Trophoblast cell (in vitro differentiated cells and primary cell): Measurements from ENCODE around the gene STX16.

Experiments used
- DNase-seq, 2 donors: peaks; one replicate each; pipeline ENCODE4 v3.0.0-alpha.2; 2016
- H2AFZ ChIP-seq: 2 replicates; pipeline ENCODE4 v1.6.1; 2013; ENCODE audit warnings: low read length, moderate library complexity, mild to moderate bottlenecking; ENCODE audit not compliant: insufficient read depth, poor library complexity
- H2AK5ac ChIP-seq: 2 replicates; pipeline ENCODE4 v1.6.1; 2013; ENCODE audit warnings: mild to moderate bottlenecking, low read length
- H2BK120ac ChIP-seq: 2 replicates; pipeline ENCODE4 v1.6.1; 2013; ENCODE audit warnings: low read length, mild to moderate bottlenecking, moderate library complexity; ENCODE audit not compliant: insufficient read depth, poor library complexity
- H2BK12ac ChIP-seq: 2 replicates; pipeline ENCODE4 v1.6.1; 2013; ENCODE audit warnings: mild to moderate bottlenecking, low read length, moderate library complexity
- H2BK5ac ChIP-seq: 2 replicates; pipeline ENCODE4 v1.6.1; 2013; ENCODE audit warnings: low read length, low read depth, moderate library complexity, mild to moderate bottlenecking; ENCODE audit not compliant: poor library complexity
- H3K14ac ChIP-seq: 2 replicates; pipeline ENCODE4 v1.6.1; 2013; ENCODE audit warnings: mild to moderate bottlenecking, low read length
- H3K18ac ChIP-seq: 2 replicates; pipeline ENCODE4 v1.6.1; 2013; ENCODE audit warnings: mild to moderate bottlenecking, low read length
- H3K23ac ChIP-seq: 2 replicates; pipeline ENCODE4 v1.6.1; 2013; ENCODE audit warnings: low read length
- H3K27ac ChIP-seq: 2 replicates; pipeline ENCODE4 v1.5.1; 2013; ENCODE audit warnings: low read depth, mild to moderate bottlenecking, inconsistent platforms, low read length, moderate library complexity
- H3K27me3 ChIP-seq: 2 replicates; pipeline ENCODE4 v1.6.1; 2013; ENCODE audit warnings: inconsistent platforms, mild to moderate bottlenecking, low read length, moderate library complexity; ENCODE audit not compliant: insufficient read depth
- H3K36me3 ChIP-seq, 2 experiments: 1 replicate in 1 of 2; 2 replicates in 1 of 2; pipeline ENCODE4 v1.6.1; 2013; ENCODE audit warnings: low read length in 2 of 2, mild to moderate bottlenecking in 2 of 2, moderate library complexity in 1 of 2; ENCODE audit not compliant: insufficient read depth in 2 of 2, control insufficient read depth in 1 of 2
- H3K4ac ChIP-seq: 2 replicates; pipeline ENCODE4 v1.6.1; 2013; ENCODE audit warnings: low read depth, mild to moderate bottlenecking, low read length, moderate library complexity
- H3K4me1 ChIP-seq, 2 experiments: 1 replicate in 1 of 2; 2 replicates in 1 of 2; pipeline ENCODE4 v1.6.1; 2013; ENCODE audit warnings: low read length in 2 of 2, mild to moderate bottlenecking in 2 of 2, moderate library complexity in 1 of 2; ENCODE audit not compliant: insufficient read depth in 2 of 2, control insufficient read depth in 1 of 2
- H3K4me2 ChIP-seq: 2 replicates; pipeline ENCODE4 v1.6.1; 2013; ENCODE audit warnings: inconsistent platforms, mild to moderate bottlenecking, low read length, moderate library complexity
- H3K4me3 ChIP-seq: 2 replicates; pipeline ENCODE4 v1.5.1; 2013; ENCODE audit warnings: mild to moderate bottlenecking, low read depth, low read length, inconsistent platforms
- H3K79me1 ChIP-seq: one replicate; pipeline ENCODE4 v1.6.1; 2013; ENCODE audit warnings: low read length
- H3K79me2 ChIP-seq: 2 replicates; pipeline ENCODE4 v1.6.1; 2013; ENCODE audit warnings: low read length, mild to moderate bottlenecking; ENCODE audit not compliant: control insufficient read depth, insufficient read depth, poor library complexity
- H3K9ac ChIP-seq: 2 replicates; pipeline ENCODE4 v1.6.1; 2013; ENCODE audit warnings: mild to moderate bottlenecking, low read length
- H3K9me3 ChIP-seq: 2 replicates; pipeline ENCODE4 v1.6.1; 2013; ENCODE audit warnings: low read depth, mild to moderate bottlenecking, control low read depth, inconsistent platforms, low read length; ENCODE audit not compliant: insufficient read depth
- H4K12ac ChIP-seq: 2 replicates; pipeline ENCODE4 v1.6.1; 2013; ENCODE audit warnings: low read depth, mild to moderate bottlenecking, low read length, moderate library complexity
- H4K8ac ChIP-seq: 2 replicates; pipeline ENCODE4 v1.6.1; 2013; ENCODE audit warnings: low read depth, mild to moderate bottlenecking, low read length, moderate library complexity
- H4K91ac ChIP-seq: one replicate; pipeline ENCODE4 v1.6.1; 2013; ENCODE audit warnings: low read depth, mild to moderate bottlenecking, low read length, moderate library complexity
- WGBS: extraction: QIAGEN DNeasy Blood & Tissue Kit; methylation state at CpG from one replicate; pipeline ENCODE4 v1.1.7; 2013; ENCODE audit warnings: missing lambda C conversion rate; ENCODE audit not compliant: insufficient read length, insufficient coverage; ENCODE audit errors: extremely low coverage; 5-methylcytosine and 5-hydroxymethylcytosine counted together

Gene STX16

DNA sequence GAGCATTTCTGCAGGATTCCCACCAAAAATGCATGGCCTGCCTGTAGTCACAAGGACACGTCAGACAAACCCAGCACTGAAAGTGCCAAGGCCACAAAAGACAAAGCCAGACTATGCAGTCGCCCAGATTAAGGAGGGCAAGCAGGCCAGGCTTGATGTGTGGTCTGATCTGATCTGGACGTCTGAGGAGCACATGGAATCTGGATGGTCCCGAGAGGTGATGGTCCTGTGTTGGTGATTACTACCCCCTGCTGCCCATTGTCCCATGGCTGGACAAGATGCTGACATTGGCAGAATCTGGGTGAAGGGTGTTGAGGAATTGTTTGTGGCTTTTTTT lies 58.6 kb downstream of the STX16 start:
- no peak overlapping the region for H3K4me3 ChIP-seq
- no peak overlapping the region for H4K91ac ChIP-seq
- no peak overlapping the region for H2BK5ac ChIP-seq
- no peak overlapping the region for H3K18ac ChIP-seq
- no peak overlapping the region for H2BK12ac ChIP-seq
- WGBS: no CpG with 5 or more reads among the region's 4 CpGs
- no peak overlapping the region for H3K9ac ChIP-seq
- H3K79me2 ChIP-seq: no peaks in the 10 kb centered on the region
- H2BK120ac ChIP-seq: no peak overlapping the region
- no peak overlapping the region for H2AFZ ChIP-seq
- H3K27me3 ChIP-seq: no peaks in the 10 kb centered on the region
- no peak overlapping the region for H2AK5ac ChIP-seq
- H3K36me3 ChIP-seq: peaks cover 2 to 3% of the 10 kb centered on the region in 2 experiments
- H3K14ac ChIP-seq: no peak overlapping the region
- no peak overlapping the region for H4K8ac ChIP-seq
- no peak for DNase-seq
- no peaks in the 10 kb centered on the region for H3K9me3 ChIP-seq
- no peak overlapping the region for H3K23ac ChIP-seq
- H3K79me1 ChIP-seq: no peaks in the 10 kb centered on the region
- H3K4me2 ChIP-seq: no peak overlapping the region
- H3K27ac ChIP-seq: no peak overlapping the region
- H4K12ac ChIP-seq: no peak overlapping the region
- H3K4me1 ChIP-seq: peaks cover 2 to 7% of the 10 kb centered on the region in 2 experiments
- H3K4ac ChIP-seq: no peak overlapping the region

DNA sequence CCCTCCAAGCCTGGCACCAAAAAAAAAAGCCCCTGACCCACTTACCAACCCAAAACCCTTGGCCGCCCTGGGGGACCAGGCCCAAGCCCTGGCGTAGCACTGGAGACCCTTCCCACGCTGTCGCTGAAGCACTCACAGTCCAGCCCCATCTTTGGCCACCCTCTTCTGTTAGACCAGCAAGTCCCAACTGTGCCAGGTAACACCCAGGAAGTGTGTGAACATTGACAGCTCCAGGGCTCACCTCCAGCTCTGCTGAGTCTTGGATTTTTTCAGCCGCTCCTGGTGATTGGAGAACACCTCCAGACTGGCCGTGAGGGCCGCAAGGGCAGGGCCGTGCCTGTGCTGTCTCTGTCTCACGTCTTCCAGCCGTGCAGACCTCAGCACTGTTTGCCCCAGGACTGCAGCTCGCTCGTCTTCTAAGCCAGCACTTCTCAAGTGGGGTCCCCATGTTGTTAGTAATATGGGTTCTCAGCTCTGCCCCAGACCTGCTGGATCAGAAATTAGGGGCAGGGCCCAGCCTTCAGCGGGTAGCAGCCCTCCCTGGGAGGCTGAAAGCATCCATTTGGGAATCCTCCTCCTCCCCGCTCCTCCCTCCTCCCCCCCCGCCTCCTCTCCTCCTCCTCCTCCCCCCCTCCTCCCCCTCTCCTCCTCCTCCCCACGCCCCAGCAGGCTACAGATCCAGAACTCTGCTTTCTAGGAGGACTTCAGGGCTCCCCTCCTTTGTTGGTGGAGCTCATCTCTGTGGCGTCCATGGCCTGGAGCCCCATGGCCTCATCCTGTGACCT lies 59.6 kb downstream of the STX16 start:
- H2BK5ac ChIP-seq: no peak overlapping the region
- H2BK12ac ChIP-seq: no peak overlapping the region
- no peaks in the 10 kb centered on the region for H3K27me3 ChIP-seq
- H3K79me2 ChIP-seq: no peaks in the 10 kb centered on the region
- H3K36me3 ChIP-seq: peaks cover 2 to 6% of the 10 kb centered on the region in 2 experiments
- peak overlapping the region; percentile 16 for H4K12ac ChIP-seq
- DNase-seq: no peak
- H2AK5ac ChIP-seq: no peak overlapping the region
- no peak overlapping the region for H3K9ac ChIP-seq
- no peak overlapping the region for H3K23ac ChIP-seq
- H3K27ac ChIP-seq: no peak overlapping the region
- H3K9me3 ChIP-seq: no peaks in the 10 kb centered on the region
- no peaks in the 10 kb centered on the region for H3K79me1 ChIP-seq
- H4K8ac ChIP-seq: no peak overlapping the region
- H2AFZ ChIP-seq: no peak overlapping the region
- no peak overlapping the region for H4K91ac ChIP-seq
- no peak overlapping the region for H3K4ac ChIP-seq
- no peak overlapping the region for H3K4me3 ChIP-seq
- H3K4me1 ChIP-seq: peaks cover 2 to 7% of the 10 kb centered on the region in 2 experiments
- no peak overlapping the region for H3K4me2 ChIP-seq
- no peak overlapping the region for H3K14ac ChIP-seq
- no peak overlapping the region for H2BK120ac ChIP-seq
- no CpG with 5 or more reads among the region's 17 CpGs for WGBS
- H3K18ac ChIP-seq: no peak overlapping the region

DNA sequence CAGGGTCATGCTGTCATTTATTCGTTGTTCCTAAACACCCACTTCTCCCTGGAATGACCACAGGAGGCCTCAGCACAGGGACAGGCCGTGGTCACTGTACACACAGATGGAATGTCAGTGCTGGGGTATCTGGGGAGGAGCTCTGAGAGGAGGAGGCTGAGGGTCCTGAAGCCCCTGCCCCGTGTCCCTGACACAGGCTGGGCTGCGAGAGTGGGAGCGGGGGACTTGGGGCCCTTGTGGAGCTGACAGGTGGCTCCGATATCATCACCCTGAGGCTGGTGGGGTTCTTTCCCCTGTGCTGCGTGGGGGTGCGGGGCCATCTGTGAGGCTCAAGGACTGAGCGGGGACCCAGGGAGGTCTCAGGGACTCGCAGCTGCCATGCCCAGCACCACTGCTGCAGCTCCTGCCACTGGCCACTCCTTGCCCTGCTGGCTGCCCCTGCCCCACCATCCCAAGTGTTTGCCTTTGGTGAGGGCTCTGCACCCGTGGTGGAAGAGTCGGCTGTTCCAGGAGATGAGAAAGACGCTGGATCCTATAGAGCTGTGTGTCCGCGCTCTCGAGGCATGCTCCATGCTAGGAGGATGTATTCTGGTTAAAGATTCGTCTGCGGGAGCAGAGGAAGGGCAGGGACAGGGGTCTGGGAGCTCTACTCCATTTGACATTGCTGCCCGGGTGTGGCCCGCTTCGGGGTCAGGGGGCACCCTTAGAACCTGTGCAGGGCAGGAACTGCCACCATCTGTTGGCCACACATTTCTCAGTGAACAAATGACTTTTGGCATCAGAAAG lies 60.4 kb downstream of the STX16 start:
- Histone ChIP-seq H3K36me3 (peaks cover 4% of the 10 kb centered on the region in 2 experiments), H3K79me2 (no peaks in the 10 kb centered on the region), H2AK5ac (no peak overlapping the region), H3K4me1 (peaks cover 2 to 7% of the 10 kb centered on the region in 2 experiments), H2BK12ac (no peak overlapping the region), H2AFZ (no peak overlapping the region), H2BK120ac (no peak overlapping the region), H3K14ac (no peak overlapping the region), H3K23ac (no peak overlapping the region), H3K27ac (no peak overlapping the region), H4K91ac (no peak overlapping the region), H3K79me1 (no peaks in the 10 kb centered on the region), H3K18ac (no peak overlapping the region), H3K27me3 (no peaks in the 10 kb centered on the region), H4K8ac (no peak overlapping the region), H2BK5ac (no peak overlapping the region), H3K4me2 (no peak overlapping the region), H3K9me3 (no peaks in the 10 kb centered on the region), H3K4me3 (no peak overlapping the region), H3K4ac (no peak overlapping the region), H4K12ac (no peak overlapping the region), H3K9ac (no peak overlapping the region)
- no CpG with 5 or more reads among the region's 21 CpGs for WGBS
- DNase-seq: no peak

DNA sequence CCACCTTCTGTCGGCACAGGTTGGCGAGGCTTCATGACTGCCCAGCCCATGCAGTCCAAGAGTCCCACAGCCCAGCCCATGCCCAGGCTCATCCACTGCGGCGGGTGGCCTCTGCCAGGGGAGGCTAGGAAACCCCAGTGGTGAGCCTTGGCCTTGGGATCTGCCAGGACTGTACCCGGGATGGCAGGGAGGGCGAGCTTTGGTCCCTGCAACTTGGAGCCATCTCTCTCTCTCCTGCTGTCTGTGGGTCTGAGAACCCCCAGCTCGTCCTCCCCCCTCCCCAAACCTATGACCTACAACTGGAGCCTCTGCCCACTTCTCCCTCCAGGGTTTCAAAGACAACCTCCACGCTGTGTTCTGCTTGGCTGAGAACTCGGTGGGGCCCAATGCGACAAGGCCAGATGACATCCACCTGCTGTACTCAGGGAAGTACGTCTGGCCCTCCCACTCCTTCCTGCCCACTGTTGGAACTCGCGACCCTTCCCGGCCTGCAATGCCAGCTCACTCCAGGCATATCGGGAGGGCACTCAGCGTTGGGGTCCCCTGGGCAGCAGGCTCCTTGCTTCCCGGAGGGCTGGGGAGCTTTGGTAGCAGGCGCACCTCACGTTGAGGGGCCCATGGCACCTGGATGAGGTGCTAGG lies 61.2 kb downstream of the STX16 start:
- Histone ChIP-seq H2BK12ac (no peak overlapping the region), H3K27ac (no peak overlapping the region), H3K9me3 (no peaks in the 10 kb centered on the region), H3K18ac (no peak overlapping the region), H4K12ac (no peak overlapping the region), H3K4me3 (no peak overlapping the region), H3K79me1 (no peaks in the 10 kb centered on the region), H3K36me3 (peaks cover 4% of the 10 kb centered on the region in 2 experiments), H3K27me3 (no peaks in the 10 kb centered on the region), H4K8ac (no peak overlapping the region), H2BK5ac (no peak overlapping the region), H3K4ac (no peak overlapping the region), H3K14ac (no peak overlapping the region), H3K79me2 (no peaks in the 10 kb centered on the region), H2AK5ac (no peak overlapping the region), H2BK120ac (no peak overlapping the region), H3K23ac (no peak overlapping the region), H3K9ac (no peak overlapping the region), H3K4me1 (peaks cover 2 to 7% of the 10 kb centered on the region in 2 experiments), H4K91ac (no peak overlapping the region), H2AFZ (no peak overlapping the region), H3K4me2 (no peak overlapping the region)
- WGBS: no CpG with 5 or more reads among the region's 19 CpGs
- DNase-seq: no peak
